Astrocyte of the spinal cord (primary cell): Measurements from ENCODE around the gene KRTAP10-4.

ENCODE experiments used
- DNase-seq: peaks from one replicate; pipeline ENCODE4 v3.0.0; 2011; ENCODE audit warnings: low read depth, low spot score
- H3K4me3 ChIP-seq: 2 replicates; pipeline ENCODE4 v1.5.1; 2011; ENCODE audit warnings: low read depth, mild to moderate bottlenecking, low read length, moderate library complexity
- in situ Hi-C: cut with HindIII; loops from 2 replicates; pipeline ENCODE4 v1.10.0; 2017; ENCODE audit warnings: low sequenced_read_pairs
- TF ChIP-seq, protein P1 (sequence below): IDR thresholded peaks from 2 replicates; pipeline ENCODE4 v1.5.1; 2012; ENCODE audit warnings: low read depth, mild to moderate bottlenecking, low read length, inconsistent platforms

Gene KRTAP10-4

DNA sequence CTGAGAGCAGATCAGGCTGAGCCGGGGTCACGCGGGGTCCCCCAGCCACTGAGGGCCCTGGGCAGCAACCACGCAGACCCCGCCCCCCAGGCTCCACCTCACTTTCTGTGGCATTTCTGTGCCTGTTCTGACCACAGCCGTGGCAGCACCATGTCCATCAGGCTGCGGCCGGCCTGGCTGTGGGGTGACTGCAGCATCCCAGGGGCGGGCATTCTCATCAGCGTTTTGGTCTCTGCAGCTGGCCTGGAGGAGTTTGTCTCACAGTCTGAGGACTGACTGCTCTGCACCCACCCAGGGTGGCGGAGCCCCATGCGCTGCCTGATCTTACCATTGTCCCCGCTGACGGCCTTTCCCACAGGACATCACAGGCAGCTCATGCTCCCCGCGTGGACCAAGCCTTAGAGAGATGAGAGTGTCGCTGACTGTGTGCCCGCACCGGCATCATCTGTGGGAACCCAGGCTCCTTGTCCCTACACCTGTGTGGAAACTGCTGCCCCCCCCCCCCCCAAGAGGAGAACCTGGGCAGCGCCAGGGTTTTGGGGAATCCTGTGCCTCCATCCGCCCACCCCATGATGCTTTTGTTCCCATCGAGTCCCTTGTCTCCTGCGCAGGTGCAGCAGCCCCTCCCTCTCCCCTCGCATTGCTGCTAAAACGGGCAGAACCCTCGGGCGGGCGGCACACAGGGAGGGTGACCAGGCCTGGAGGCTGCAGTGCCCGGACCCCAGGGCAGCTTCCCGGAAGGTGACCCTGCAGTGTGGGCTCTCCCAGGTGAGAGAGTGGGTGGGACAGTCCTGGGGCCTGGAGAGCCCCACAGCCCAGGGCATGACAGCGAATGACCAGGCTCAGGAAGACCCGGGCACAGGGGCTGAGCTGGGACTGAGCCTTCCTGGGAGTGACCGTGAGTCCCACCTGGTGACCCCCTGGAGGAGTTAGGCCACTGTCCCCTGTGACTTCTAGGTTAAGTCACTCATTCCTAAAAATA is 35.3 kb upstream of the KRTAP10-4 start:
- in situ Hi-C loops = no loop called here
- TF ChIP-seq, protein P1, sequence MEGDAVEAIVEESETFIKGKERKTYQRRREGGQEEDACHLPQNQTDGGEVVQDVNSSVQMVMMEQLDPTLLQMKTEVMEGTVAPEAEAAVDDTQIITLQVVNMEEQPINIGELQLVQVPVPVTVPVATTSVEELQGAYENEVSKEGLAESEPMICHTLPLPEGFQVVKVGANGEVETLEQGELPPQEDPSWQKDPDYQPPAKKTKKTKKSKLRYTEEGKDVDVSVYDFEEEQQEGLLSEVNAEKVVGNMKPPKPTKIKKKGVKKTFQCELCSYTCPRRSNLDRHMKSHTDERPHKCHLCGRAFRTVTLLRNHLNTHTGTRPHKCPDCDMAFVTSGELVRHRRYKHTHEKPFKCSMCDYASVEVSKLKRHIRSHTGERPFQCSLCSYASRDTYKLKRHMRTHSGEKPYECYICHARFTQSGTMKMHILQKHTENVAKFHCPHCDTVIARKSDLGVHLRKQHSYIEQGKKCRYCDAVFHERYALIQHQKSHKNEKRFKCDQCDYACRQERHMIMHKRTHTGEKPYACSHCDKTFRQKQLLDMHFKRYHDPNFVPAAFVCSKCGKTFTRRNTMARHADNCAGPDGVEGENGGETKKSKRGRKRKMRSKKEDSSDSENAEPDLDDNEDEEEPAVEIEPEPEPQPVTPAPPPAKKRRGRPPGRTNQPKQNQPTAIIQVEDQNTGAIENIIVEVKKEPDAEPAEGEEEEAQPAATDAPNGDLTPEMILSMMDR = no peak
- H3K4me3 ChIP-seq = no peak overlapping the region
- DNase-seq = no peak

DNA sequence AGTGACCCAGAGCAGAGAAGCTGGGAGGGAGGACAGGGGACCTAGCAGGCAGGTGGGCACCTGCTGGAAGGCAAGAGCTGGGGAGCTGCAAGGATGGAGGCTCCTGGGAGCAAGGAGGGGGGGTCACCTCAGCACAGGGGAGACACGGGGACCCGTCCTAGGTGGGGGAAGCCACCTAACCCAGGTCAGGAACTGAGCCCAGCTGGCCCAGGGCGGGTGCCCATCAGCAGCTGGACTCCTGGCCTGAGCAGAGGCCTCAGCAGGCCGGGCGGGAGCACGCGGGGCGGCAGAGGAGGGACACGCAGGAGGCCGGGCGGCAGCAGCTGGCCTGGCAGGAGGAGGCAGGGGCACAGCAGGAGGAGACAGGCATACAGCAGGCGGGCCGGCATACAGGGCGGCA is 34.5 kb upstream of the KRTAP10-4 start:
- no peak for DNase-seq
- H3K4me3 ChIP-seq = no peak overlapping the region
- TF ChIP-seq, protein P1 = no peak
- in situ Hi-C loops = no loop called here

DNA sequence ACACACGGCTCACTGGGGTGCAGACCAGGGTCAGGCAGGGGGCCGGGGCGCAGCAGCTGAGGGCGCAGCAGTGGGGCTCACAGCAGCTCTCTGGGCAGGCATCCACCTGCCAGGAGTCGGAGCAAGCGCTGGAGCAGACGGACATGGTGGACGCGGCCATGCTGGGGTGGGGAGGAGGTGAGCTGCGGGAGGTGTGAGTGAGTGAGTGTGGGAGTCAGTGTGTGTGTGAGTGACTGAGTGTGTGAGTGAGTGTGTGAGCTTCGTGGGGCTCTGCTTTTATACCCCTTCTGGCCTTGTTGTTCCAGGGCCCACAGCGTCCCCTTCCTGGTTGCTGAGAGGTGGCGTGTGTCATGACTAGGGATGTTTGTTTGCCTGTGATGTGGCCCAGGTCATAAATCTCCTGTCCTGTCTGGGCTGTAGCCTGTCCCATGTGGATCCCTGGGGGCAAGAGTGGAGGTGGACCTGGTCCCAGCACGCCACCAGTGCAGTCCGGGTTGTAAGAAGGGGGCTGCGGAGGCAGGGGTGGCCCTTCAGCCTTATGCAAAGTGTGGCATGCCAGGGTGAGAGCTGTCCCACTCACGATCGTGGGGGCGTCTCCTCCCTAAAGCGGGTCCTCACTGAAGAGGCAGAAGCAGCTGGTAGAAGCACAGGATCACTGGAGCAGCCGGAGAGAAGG is 33.4 kb upstream of the KRTAP10-4 start, which contains the start of gene KRTAP10-1:
Gene KRTAP10-1 (minus strand): TSS at position 205 of the 676 bp plus-strand sequence. CDS start 45 bp downstream, at position 160.
- no peak within 1 kb of the TSS for H3K4me3 ChIP-seq
- DNase-seq = no peak
- TF ChIP-seq, protein P1 = no peak
- in situ Hi-C loops = no loop called here

DNA sequence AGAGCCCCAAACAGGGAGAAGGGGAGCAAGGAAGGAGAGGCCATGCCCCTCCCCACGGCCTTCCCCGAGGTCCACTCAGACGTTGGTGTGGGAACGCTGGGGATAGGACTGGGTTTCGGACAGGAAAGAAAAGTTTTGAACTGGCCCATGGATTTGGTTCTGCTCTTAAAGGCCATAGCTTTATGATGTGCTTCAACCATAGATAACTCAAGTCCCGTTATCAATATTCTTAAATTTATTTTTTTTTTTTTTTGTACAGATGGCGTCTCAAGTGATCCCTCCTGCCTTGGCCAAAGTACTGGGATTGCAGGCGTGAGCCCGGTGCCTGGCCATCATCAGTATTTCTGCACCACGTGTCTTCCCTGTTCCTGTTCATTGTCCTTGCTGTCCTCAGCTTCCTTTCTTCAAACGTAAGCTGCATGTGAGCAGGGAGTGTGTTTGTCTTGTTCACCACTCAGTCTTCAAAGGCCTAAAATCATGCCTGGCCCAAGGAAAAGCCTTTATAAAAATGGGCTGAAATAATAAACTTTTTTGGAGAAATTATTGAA is 32.7 kb upstream of the KRTAP10-4 start:
- H3K4me3 ChIP-seq = no peak overlapping the region
- in situ Hi-C loops = no loop called here
- TF ChIP-seq, protein P1 = no peak
- no peak for DNase-seq

DNA sequence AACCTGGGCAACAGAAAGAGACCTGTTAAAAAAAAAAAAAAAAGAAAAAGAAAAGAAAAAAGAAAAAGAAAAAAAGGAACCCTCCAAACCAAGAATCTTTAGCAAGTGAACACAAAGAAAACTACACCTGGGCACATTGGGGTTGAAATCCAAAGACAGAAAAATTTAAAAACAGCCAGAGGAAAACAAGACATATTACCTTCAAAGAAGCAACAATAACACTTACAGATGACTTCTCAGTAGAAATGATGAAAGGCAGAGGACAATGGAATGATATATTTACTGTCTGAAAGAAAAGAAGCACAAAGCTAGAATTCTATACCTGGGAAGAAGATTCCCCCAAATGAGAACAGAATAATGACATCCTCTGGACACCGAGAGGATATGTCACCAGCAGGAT is 30.8 kb upstream of the KRTAP10-4 start:
- TF ChIP-seq, protein P1 = no peak
- no peak for DNase-seq
- in situ Hi-C loops = no loop called here
- no peak overlapping the region for H3K4me3 ChIP-seq

DNA sequence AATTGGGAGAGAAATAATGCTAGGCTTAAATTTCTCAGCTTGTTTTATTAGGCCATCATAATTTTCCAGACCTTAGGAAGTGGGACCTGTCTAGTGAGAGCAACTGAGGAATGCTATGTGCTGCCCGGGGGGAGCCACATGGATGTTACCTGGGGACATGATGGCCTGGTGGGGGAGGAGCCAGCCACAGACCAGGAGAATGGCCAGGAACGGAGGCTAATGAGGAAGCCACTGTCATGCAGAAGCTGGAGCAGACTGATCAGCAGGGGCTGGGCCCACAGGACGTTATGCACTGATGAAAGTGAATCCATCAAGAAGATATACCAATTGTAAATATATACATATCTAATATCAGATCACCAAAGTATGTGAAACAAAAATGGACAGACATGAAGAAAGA is 29.0 kb upstream of the KRTAP10-4 start:
- no peak for DNase-seq
- in situ Hi-C loops = no loop called here
- no peak overlapping the region for H3K4me3 ChIP-seq
- TF ChIP-seq, protein P1 = no peak
